GM12878 (cell line): ENCODE results near the gene MRC2. TPM values are rescaled to one million over a fixed set of nuclear protein-coding genes. Genes with fewer than 3 reads are reported as not detected.
A peak's percentile ranks its signal among the peaks of the same experiment; 100 is the strongest.

Experiments
- ATAC-seq: fragments of 200-7000 bp; cut with Tn5 transposase; 3 replicates; pipeline ENCODE4 v1.9.1; 2020; ENCODE audit warnings: mild to moderate bottlenecking, moderate library complexity
- BruUV-seq: library from RNA; stranded (reverse); fragments of 400-500 nt; replicated peaks from 2 replicates; lab custom pipeline; 2021; lab: Mats Ljungman, UMichigan
- CTCF ChIA-PET: fragments of 300-600 bp; sonication (Branson Sonifier 250); formaldehyde crosslinking; extraction: SDS; loops from one replicate; lab custom pipeline; 2021; ENCODE audit warnings: inconsistent platforms; lab: Yijun Ruan, JAX
- POLR2A ChIA-PET: fragments of 350-600 bp; formaldehyde crosslinking; extraction: SDS; loops from one replicate; lab custom pipeline; 2021; ENCODE audit warnings: inconsistent platforms; lab: Charles Lee
- RAD21 ChIA-PET: fragments of 300-600 bp; sonication (Branson Sonifier 250); formaldehyde crosslinking; loops from one replicate; lab custom pipeline; 2023; ENCODE audit warnings: antibody characterized with exemption; ENCODE audit not compliant: unreplicated experiment; lab: Charles Lee
- SMC1A ChIA-PET: fragments of 300-600 bp; sonication (Branson Sonifier 250); formaldehyde crosslinking; loops from one replicate; lab custom pipeline; 2023; ENCODE audit not compliant: unreplicated experiment, uncharacterized antibody; lab: Charles Lee
- DNase-seq: peaks from one replicate; pipeline ENCODE4 v3.0.0-alpha.2; 2011; ENCODE audit warnings: low read depth, low spot score
- FAIRE-seq: peaks from 3 replicates; lab custom pipeline; 2011; peaks lifted over from hg19 to GRCh38; lab: Jason Lieb, UNC
- H2AFZ ChIP-seq: 2 replicates; pipeline ENCODE4 v1.6.0; 2011; ENCODE audit warnings: low read depth, low read length, control low read depth; ENCODE audit not compliant: control insufficient read depth
- H3K27ac ChIP-seq: 2 replicates; pipeline ENCODE4 v1.5.1; 2011; ENCODE audit warnings: control low read depth; ENCODE audit not compliant: control insufficient read depth, insufficient read depth
- H3K27me3 ChIP-seq, 2 experiments: replicated peaks in 1 of 2; 2 replicates each; pipeline versions ENCODE4 v1.6.0 to v1.6.1; 2011; ENCODE audit warnings: low read length in 1 of 2; ENCODE audit not compliant: control insufficient read depth in 2 of 2, insufficient read depth in 2 of 2
- H3K36me3 ChIP-seq, 2 experiments: 2 replicates each; pipeline ENCODE4 v1.5.1; 2011; ENCODE audit warnings: low read length in 1 of 2; ENCODE audit not compliant: control insufficient read depth in 2 of 2, insufficient read depth in 2 of 2
- H3K4me1 ChIP-seq: 2 replicates; pipeline ENCODE4 v1.6.1; 2011; ENCODE audit warnings: mild to moderate bottlenecking, low read length, moderate library complexity, mixed read lengths; ENCODE audit not compliant: control insufficient read depth, insufficient read depth
- H3K4me2 ChIP-seq: 2 replicates; pipeline ENCODE4 v1.6.0; 2011; ENCODE audit warnings: control low read depth; ENCODE audit not compliant: control insufficient read depth, insufficient read depth
- H3K4me3 ChIP-seq: fragments of 200-600 bp; sonication (generic); 2 replicates; pipeline ENCODE4 v1.5.1; 2016
- H3K79me2 ChIP-seq: 2 replicates; pipeline ENCODE4 v1.6.0; 2011; ENCODE audit warnings: low read length; ENCODE audit not compliant: control insufficient read depth, insufficient read depth
- H3K9ac ChIP-seq: 2 replicates; pipeline ENCODE4 v1.8.0; 2011; ENCODE audit warnings: low read length, control low read depth, mixed read lengths; ENCODE audit not compliant: control insufficient read depth, insufficient read depth
- H3K9me3 ChIP-seq: replicated peaks from 3 replicates; pipeline ENCODE4 v1.5.1; 2011; ENCODE audit warnings: mild to moderate bottlenecking, low read length; ENCODE audit not compliant: control insufficient read depth, insufficient read depth
- H4K20me1 ChIP-seq: 2 replicates; pipeline ENCODE4 v1.6.0; 2011; ENCODE audit not compliant: control insufficient read depth, insufficient read depth
- ELK1 ChIP-seq: IDR thresholded peaks from 2 replicates; pipeline ENCODE4 v1.6.1; 2012; ENCODE audit warnings: low read depth, low read length, improper control_type of control experiment
- RBBP5 ChIP-seq: fragments of 200-600 bp; sonication (generic); conservative IDR thresholded peaks from 2 replicates; pipeline ENCODE4 v1.6.1; 2016
- SMC3 ChIP-seq: IDR thresholded peaks from 2 replicates; pipeline ENCODE4 v1.6.1; 2011; ENCODE audit warnings: low read length, improper control_type of control experiment, borderline replicate concordance
- SREBF2 ChIP-seq: IDR thresholded peaks from 2 replicates; pipeline ENCODE4 v1.6.1; 2012; ENCODE audit warnings: mild to moderate bottlenecking, low read length
- SUPT20H ChIP-seq: IDR thresholded peaks from 2 replicates; pipeline ENCODE4 v1.6.1; 2011; ENCODE audit warnings: low read depth, mild to moderate bottlenecking, low read length, moderate library complexity, borderline replicate concordance; ENCODE audit not compliant: control insufficient read depth
- YBX1 ChIP-seq: fragments of 450-650 bp; IDR thresholded peaks from 2 replicates; pipeline ENCODE4 v1.6.1; 2016; ENCODE audit warnings: antibody characterized with exemption
- WGBS: methylation state at CpG from one replicate; pipeline ENCODE4 v1.1.6; 2016; ENCODE audit warnings: low lambda C conversion rate; ENCODE audit not compliant: insufficient replicate concordance, insufficient coverage; ENCODE audit errors: missing lambda C conversion rate; 5-methylcytosine and 5-hydroxymethylcytosine counted together
- in situ Hi-C: fragments of 300-500 bp; cut with MboI; formaldehyde crosslinking; loops from 9 replicates; pipeline ENCODE4 v1.14.3; 2018; ENCODE audit warnings: mixed read lengths
- intact Hi-C: fragments of 100-400 bp; cut with micrococcal nuclease; formaldehyde crosslinking; loops from one replicate; pipeline ENCODE4 v1.14.2; 2022; ENCODE audit not compliant: unreplicated experiment
- polyA plus RNA-seq, 11 experiments: library from polyadenylated mRNA; depleted of rRNA in 4 of 11; unstranded in 6 of 11; stranded (reverse) in 5 of 11; fragments of >200 nt; fragmentation: Nextera tagmentation in 4 of 11; fragmentation: Illumina TruSeq in 1 of 11; extraction: Ambion mirVana in 4 of 11; extraction: Trizol in 1 of 11; gene quantifications; 1 replicate in 1 of 11; 2 replicates in 10 of 11; pipeline versions ENCODE4 v1.2.1 to v1.2.3, GENCODE V29; 2011 to 2016; ENCODE audit warnings: inconsistent platforms in 2 of 11, missing spikeins in 2 of 11, low read depth in 1 of 11
- total RNA-seq, 4 experiments: library from RNA; depleted of rRNA in 3 of 4; stranded (reverse); fragments of >200 nt in 3 of 4; fragmentation: Illumina TruSeq in 1 of 4; extraction: Trizol in 1 of 4; gene quantifications; 2 replicates each; pipeline versions ENCODE4 v1.2.1 to v1.2.3, GENCODE V29; 2013 to 2021

The MRC2 gene
- total and polyA plus RNA-seq, 10 of the 15 experiments (the other 5 are each of a cell fraction or from before 2014, with no cell fraction given), result 0.04 to 0.96 (median 0.30) TPM; not detected in 1

GRCh38 chr17:62653826-62654761 is 26.6 kb downstream of the MRC2 start:
- intact Hi-C loops, result no loop called here
- DNase-seq (no peak), ATAC-seq (peak; percentile 9), FAIRE-seq (no peak)
- Histone ChIP-seq H3K9me3 (no peaks in the 10 kb centered on the region), H3K4me3 (no peak overlapping the region), H3K9ac (no peak overlapping the region), H4K20me1 (no peaks in the 10 kb centered on the region), H3K4me2 (no peak overlapping the region; the same call in 1 of the 2 replicates), H3K27ac (no peak overlapping the region), H3K79me2 (no peaks in the 10 kb centered on the region), H3K36me3 (no peaks in the 10 kb centered on the region), H2AFZ (no peak overlapping the region), H3K4me1 (peaks cover 16% of the 10 kb centered on the region), H3K27me3 (no peaks in the 10 kb centered on the region)
- TF ChIP-seq SUPT20H, result no peak
- TF ChIP-seq YBX1, result no peak
- 0 out of 2 replicates have a peak, but pooled peaks have one; percentile 0 for TF ChIP-seq SMC3
- 0 out of 2 replicates have a peak, but pooled peaks have one; percentile 2 for TF ChIP-seq ELK1
- no peak for TF ChIP-seq SREBF2
- TF ChIP-seq RBBP5, result no peak
- ChIA-PET RAD21 (no interaction called here), SMC1A (interaction anchor here (0.8 kb wide), 1 partner anchor 11 kb away, joined by 3 read pairs; no protein-coding TSS in a partner anchor), POLR2A (no interaction called here), CTCF (interaction anchor here (0.7 to 1.0 kb wide), 2 partner anchors 16 to 101 kb away, joined by 3 to 4 read pairs; no protein-coding TSS in a partner anchor)
- 82% methylated on average over 19 of the region's 19 CpGs for WGBS
- in situ Hi-C loops, result no loop called here
- no TSS peak for BruUV-seq
